Measurements from ENCODE around the gene WDR27. TPM values are rescaled to one million over a fixed set of nuclear protein-coding genes. Genes with fewer than 3 reads are reported as not detected.

WDR27 gene
- total and polyA plus RNA-seq, 9 donors = 16.6 to 53.4 (median 38.7) TPM

GRCh38 chr6:169564453-169565240 lies 137.2 kb downstream of the WDR27 start:
- DNase-seq = no peak
- H3K27ac ChIP-seq = no peak overlapping the region
- no peaks in the 10 kb centered on the region for H3K9me3 ChIP-seq
- TF ChIP-seq POLR2A (IDR thresholded peaks at IDR 0.05) = no peak
- TF ChIP-seq, protein P1, sequence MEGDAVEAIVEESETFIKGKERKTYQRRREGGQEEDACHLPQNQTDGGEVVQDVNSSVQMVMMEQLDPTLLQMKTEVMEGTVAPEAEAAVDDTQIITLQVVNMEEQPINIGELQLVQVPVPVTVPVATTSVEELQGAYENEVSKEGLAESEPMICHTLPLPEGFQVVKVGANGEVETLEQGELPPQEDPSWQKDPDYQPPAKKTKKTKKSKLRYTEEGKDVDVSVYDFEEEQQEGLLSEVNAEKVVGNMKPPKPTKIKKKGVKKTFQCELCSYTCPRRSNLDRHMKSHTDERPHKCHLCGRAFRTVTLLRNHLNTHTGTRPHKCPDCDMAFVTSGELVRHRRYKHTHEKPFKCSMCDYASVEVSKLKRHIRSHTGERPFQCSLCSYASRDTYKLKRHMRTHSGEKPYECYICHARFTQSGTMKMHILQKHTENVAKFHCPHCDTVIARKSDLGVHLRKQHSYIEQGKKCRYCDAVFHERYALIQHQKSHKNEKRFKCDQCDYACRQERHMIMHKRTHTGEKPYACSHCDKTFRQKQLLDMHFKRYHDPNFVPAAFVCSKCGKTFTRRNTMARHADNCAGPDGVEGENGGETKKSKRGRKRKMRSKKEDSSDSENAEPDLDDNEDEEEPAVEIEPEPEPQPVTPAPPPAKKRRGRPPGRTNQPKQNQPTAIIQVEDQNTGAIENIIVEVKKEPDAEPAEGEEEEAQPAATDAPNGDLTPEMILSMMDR (IDR thresholded peaks at IDR 0.05) = no peak
- TF ChIP-seq EP300 (IDR thresholded peaks at IDR 0.05) = no peak
- no peak overlapping the region for H3K4me3 ChIP-seq
- H3K36me3 ChIP-seq = no peaks in the 10 kb centered on the region
- 91 to 94% (median 93%) methylated on average over 29 to 33 of the region's 33 CpGs for WGBS, 3 donors
- H3K27me3 ChIP-seq = no peaks in the 10 kb centered on the region
- no peaks in the 10 kb centered on the region for H3K4me1 ChIP-seq (ENCODE audit: insufficient read depth)
- intact Hi-C loops (cut with DNase I) = no loop called here

DNA sequence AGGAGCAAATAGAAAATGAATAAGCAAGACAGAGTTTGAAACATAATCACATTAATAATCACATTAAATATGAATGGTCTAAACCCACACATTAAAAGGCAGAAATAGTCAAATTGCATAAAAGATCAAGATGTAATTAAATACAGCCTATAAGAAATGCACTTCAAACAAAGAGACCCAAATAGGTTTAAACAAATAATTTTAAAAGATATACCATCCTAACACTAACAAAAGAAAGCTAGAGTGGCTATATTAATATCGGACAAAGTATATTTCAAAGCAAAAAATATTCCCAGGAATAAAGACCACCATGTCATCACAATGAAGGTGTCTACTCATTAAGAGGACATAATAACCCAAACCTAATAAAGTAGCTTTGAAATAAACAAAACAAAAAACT lies 140.2 kb downstream of the WDR27 start:
- no peaks in the 10 kb centered on the region for H3K27me3 ChIP-seq
- H3K27ac ChIP-seq = no peak overlapping the region
- WGBS, 3 donors = 96 to 98% (median 98%) methylated on average over 1 of the region's 1 CpG
- no peaks in the 10 kb centered on the region for H3K4me1 ChIP-seq (ENCODE audit: insufficient read depth)
- no peaks in the 10 kb centered on the region for H3K36me3 ChIP-seq
- no peak for DNase-seq
- H3K4me3 ChIP-seq = no peak overlapping the region
- H3K9me3 ChIP-seq = no peaks in the 10 kb centered on the region
- intact Hi-C loops (cut with DNase I) = no loop called here
- TF ChIP-seq POLR2A (IDR thresholded peaks at IDR 0.05) (no peak), EP300 (IDR thresholded peaks at IDR 0.05) (no peak)
- TF ChIP-seq, protein P1 (IDR thresholded peaks at IDR 0.05) = no peak

DNA sequence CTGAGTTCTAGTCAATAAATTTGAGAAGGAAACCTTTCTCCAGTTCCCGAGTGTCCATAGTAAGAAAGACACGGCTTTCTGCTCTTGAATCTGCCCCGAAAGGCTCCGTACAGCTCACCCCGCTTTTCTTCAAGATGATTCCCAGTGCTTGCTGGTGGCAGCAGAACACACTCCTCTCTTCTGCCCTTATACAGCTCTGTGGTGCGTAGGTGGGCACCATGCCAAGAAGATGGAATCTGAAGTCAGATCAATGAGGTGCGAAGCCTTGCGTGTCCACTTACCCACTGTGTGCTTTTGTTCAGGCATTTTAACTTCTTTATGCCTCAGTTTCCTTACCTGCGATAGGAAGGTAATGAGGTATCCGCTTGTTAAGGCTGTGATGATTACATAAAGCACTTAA lies 142.2 kb downstream of the WDR27 start:
- Histone ChIP-seq H3K4me3 (no peak overlapping the region), H3K27me3 (no peaks in the 10 kb centered on the region), H3K36me3 (no peaks in the 10 kb centered on the region), H3K4me1 (ENCODE audit: insufficient read depth) (no peaks in the 10 kb centered on the region), H3K27ac (no peak overlapping the region), H3K9me3 (no peaks in the 10 kb centered on the region)
- DNase-seq = no peak
- intact Hi-C loops (cut with DNase I) = no loop called here
- TF ChIP-seq, protein P1 (IDR thresholded peaks at IDR 0.05) = no peak
- WGBS, 3 donors = 92 to 98% (median 95%) methylated on average over 10 of the region's 10 CpGs

GRCh38 chr6:169558774-169559441 lies 142.9 kb downstream of the WDR27 start:
- no peaks in the 10 kb centered on the region for H3K27me3 ChIP-seq
- no peaks in the 10 kb centered on the region for H3K4me1 ChIP-seq (ENCODE audit: insufficient read depth)
- H3K36me3 ChIP-seq = no peaks in the 10 kb centered on the region
- 86 to 88% (median 88%) methylated on average over 9 of the region's 9 CpGs for WGBS, 3 donors
- no peak overlapping the region for H3K27ac ChIP-seq
- DNase-seq = no peak
- TF ChIP-seq EP300 (IDR thresholded peaks at IDR 0.05) = no peak
- TF ChIP-seq, protein P1 (IDR thresholded peaks at IDR 0.05) = no peak
- no peak for TF ChIP-seq POLR2A (IDR thresholded peaks at IDR 0.05)
- no peak overlapping the region for H3K4me3 ChIP-seq
- H3K9me3 ChIP-seq = no peaks in the 10 kb centered on the region
- intact Hi-C loops (cut with DNase I) = no loop called here
